HG02588 (cell line): ENCODE results near the gene LAMB4.

ENCODE experiments used
- ATAC-seq: cut with Tn5 transposase; IDR thresholded peaks from one replicate; pipeline ENCODE4 v1.9.1; 2021; ENCODE audit warnings: mild to moderate bottlenecking, moderate library complexity; ENCODE audit not compliant: unreplicated experiment

LAMB4 gene

DNA sequence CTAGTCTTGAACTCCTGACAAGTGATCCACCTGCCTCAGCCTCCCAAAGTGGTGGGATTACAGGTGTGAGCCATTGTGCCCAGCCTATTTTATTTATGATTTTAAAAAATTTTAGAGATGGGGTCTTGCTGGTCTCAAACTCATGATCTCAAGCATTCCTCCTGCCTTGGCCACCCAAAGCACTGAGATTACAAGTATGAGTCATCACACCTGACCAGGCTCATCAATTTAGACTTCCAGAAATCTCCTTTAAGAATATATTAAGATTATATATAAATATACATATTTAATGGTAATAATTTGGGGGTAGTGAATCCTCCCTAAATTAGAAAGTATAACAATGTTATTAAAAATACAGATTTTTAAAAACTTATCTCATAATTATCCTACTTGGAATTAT lies 156.3 kb downstream of the LAMB4 start:
- ATAC-seq = no peak
